HS-5 (cell line): ENCODE measurements around the gene CAPZA1.
A peak's percentile ranks its signal among the peaks of the same experiment; 100 is the strongest.
"Not testable (repeated sequence)": the region's sequence is repeated elsewhere in the genome, so short reads cannot be mapped to it uniquely, and the experiment has no call there.

Source experiments
- DNase-seq: peaks from one replicate; pipeline ENCODE4 v3.0.0-alpha.2; 2012; ENCODE audit warnings: low read depth

CAPZA1 gene

DNA sequence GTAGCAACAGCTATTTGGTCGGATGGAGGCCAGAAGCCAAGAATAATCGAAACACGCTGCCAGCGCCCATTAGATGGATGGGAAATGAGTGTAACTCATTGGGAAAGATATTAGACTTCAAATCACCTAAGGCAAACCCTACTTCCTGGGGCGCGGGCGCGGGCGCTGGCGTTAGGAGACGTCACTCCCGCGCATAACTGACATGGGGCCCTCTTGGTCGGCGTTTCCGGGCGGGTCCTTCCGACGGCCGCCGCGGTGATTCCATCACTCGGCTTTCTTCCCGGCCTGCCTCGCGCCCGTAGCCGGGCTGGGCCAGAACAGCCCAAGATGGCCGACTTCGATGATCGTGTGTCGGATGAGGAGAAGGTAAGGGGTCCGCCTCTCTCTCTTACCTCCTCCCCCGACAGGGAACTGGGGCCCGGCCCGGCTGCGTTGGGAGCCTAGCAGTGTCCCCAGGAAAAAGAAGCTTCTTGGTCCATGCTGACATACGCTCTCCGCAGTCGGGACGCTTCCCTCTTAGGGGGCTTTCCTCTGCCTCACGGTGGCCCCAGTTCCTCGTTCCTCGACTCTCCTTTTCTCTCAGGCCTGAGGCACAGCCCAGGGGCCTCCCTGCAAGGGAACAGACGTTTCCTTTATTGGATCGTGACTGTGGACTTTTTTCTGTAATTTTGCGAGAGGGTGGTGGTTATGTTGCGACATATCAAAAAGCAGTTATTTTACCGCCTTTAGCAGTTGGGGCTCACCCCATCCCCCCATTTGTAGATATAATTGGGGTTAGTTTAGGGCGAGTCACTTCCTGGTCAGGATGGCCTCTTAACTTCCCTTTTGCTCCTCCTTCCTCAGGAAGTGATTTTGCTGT, at the start of gene CAPZA1:
Gene CAPZA1 (plus strand): TSS at position 315 of the 859 bp plus-strand sequence. CDS start 13 bp downstream, at position 328.
- DNase-seq = peak; percentile 63

DNA sequence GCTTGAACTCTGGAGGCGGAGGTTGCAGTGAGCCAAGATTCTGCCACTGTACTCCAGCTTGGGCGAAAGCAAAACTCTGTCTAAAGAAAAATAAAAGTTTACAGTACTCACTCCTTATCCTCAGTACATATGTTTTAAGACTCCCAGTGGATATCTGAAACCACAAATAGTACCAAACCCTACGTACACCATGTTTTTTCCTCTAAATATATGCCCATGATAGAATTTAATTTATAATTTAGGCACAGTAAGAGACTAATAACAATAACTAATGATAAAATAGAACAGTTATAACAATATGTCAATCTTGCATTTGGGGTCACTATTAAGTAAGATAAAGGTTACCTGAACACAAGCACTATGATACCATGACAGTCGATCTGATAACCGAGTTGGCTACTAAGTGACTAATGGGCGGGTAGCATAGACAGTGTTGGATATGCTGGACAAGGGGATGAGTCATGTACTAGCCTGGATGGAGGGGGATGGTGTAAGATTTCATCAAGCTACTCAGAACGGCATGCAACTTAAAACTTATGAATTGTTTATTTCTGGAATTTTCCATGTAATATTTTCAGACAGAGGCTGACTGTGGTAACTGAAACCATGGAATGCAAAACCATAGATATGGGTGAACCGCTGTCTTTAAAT, 44.4 kb upstream of the CAPZA1 start:
- peak; percentile 76 for DNase-seq

DNA sequence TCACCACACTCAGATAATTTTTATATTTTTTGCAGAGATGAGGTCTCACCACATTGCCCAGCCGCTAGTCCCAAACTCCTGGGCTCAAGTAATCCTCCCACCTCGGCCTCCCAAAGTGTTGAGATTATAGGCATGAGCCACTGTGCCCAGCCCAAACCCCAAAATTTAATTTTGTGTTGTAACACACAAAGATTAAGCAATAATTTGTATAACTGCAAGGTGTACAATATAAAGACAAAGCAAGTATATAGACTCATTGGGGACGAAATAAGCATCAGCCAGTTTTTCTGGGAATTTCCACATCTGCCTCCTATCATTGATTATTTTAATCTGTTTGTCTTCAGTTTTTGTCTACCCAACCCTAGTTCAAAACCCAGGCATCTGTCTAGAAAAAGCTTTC, 43.4 kb upstream of the CAPZA1 start:
- no peak for DNase-seq

DNA sequence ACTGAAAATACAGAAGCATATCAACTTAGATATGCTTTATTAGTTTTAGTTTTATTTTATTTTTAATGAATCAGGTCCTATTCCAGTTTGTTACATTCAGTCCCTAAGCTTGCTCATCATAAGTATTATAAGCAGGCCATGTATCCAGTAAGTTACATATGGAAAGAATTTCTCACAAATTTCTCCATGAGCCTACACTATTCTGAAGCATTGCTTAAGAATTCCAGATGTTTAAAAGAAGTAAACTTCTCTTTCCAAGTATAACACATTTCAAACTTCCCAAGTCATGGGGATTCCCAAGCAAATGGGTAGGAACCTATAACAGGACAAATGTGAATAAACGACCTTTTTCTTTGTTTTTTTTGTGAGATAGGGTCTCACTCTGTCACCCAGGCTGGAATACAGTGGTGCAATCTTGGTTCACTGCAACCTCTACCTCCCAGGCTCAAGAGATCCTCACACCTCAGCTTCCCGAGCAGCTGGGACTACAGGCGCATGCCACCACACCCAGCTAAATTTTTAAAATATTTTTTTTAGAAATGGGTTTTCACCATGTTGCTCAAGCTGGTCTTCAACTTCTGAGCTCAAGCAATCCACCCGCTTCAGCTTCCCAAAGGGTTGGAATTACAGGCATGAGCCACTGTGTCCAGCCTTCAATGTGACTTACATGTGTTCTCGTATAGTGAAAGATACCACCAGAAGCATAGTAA, 39.7 kb upstream of the CAPZA1 start:
- peak; percentile 11 for DNase-seq

DNA sequence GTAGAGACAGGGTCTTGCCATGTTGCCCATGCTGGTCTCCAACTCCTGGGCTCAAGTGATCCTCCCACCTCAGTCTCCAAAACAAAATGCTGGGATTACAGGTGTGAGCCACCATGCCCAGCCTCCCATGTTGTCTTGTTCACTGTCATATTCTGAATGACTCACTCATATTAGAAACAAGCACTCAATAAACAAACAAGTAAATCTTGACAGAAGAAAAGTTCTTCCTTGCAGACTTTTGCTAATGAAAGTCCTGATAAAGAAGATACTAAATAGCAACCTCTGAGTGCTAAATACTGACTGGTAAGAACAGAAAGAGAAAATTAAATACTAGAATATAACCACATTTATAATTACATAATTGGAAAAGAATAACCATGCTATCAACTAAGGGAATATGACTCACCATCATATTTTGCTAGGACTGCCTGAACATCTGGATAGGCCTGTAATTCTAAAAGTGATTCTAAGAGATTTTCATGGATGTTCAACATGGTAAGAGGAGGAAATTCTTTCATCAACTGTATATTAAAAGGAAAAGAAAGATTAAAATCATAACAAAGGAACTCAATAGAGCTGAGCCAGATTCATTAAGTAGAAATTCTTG, 37.9 kb upstream of the CAPZA1 start:
- DNase-seq = peak; percentile 5

DNA sequence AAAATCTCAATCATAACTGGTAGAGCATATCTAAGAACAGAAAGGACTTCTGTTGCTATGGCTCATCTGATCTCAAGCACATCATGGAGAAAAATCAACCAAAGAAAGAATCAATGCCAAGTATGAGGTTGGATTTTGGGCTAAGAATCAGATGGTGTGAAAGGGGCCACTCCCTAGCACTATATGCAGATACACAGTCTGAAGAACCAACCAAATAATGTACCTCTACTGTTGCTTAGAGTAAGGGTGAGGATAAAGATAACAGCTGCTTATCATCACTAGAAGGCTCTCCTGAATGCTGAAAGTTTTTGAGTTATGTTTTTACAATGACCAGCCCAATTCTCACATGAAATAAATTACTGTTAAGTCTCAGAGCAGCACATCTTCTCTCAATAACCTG, 36.3 kb upstream of the CAPZA1 start:
- DNase-seq = no peak

DNA sequence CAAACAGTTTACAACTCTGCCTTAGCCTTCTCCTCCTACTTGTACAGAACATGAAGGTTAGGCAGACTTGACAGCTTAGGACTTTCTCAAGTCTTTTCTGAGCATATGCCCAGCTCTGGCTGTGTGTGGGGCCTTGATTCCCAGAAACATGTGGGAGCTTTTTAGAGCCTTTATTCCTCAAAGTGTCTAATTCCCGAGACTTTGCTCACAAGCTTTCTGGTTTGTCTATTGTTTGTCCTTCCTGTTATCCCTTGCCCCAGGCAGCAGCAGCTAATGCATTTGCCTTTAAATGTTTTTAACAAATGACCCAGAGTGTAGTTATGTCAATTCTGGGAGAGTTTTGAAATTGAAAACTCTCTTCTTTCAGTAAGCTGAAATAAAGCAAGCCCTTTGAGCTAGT, 29.9 kb upstream of the CAPZA1 start:
- DNase-seq = no peak

DNA sequence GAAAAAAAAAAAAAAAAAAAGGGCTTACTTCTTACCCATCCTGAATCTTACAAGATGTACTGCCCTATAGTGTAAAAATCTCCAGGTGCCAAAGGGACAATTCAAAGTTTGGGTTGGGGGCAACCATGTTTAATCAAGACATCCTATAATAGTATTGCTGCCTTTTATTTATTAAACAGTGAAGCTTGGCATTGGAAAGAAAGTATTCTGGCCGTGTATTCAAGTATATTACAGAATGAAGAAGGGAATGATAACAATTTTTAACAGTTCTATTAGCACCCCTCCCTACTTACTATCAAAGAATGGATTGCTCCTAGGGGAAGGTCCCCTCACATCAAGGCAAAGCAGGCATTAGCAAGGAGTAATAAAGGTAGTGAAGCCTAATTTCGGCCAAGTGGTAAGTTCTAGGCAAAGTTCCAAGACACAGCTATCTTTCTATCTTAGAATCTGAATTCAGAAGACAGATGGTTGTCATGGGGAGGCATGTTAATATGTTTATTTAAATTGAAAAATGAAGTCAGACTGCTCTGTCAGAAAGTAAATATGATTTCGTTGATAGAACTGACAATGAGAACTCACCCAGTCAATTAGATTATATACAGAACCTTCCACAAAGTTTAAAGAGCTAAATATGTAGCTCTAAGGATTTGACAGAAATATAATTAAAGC, 25.3 kb upstream of the CAPZA1 start:
- no peak for DNase-seq

DNA sequence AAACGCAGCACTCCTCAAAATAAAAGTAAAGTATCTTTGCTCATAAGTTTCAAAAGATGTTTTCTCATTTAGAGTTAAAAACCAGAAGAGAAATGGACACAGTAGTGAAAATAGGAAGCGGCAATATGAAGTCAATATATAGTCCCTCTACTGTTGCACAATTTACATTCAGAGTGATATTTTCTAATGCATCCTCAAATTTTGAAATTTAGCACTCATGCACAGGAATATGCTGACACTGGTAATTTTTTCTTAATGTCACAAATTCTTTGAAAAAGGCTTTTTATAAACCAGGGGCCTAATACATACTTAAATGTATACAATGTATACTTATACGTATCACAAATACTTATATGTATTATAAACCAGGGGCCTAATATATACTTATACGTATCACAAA, 20.2 kb upstream of the CAPZA1 start:
- no peak for DNase-seq

DNA sequence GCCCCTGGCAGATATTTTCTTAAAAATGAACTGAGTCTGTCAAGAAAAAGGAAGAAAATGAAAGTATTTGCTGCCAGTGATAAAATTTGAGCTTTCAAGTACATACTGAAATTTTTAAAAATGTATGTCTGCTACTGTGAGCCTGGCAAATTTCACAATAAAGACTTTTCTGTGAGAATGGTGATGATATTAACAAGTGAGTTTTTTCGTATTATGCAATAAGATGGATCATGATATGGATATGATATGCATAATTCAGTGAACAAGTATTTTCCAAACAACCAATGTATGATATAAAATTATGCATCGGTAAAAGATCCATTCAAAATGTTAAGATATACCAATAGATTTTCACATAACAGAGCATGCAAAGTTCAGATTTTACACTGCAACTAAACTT, 16.6 kb upstream of the CAPZA1 start:
- DNase-seq = no peak

DNA sequence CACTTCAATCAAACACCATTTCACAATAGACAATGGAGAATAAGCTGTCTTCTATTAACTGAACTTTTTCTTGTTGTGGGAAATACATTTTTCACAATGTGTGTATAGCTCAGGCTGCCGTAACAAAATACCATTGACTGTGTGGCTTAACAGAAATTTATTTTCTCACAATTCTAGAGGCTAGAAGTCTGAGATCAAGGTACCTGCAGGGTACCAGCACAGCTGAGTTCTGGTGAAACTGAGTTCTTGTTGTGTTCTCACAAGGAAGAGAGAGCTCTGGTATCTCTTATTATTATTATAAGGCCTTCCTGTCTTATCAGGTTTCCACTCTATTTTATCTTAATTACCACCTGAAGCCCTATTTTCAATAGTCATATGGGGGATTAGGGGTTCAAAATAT, 16.1 kb upstream of the CAPZA1 start:
- no peak for DNase-seq

DNA sequence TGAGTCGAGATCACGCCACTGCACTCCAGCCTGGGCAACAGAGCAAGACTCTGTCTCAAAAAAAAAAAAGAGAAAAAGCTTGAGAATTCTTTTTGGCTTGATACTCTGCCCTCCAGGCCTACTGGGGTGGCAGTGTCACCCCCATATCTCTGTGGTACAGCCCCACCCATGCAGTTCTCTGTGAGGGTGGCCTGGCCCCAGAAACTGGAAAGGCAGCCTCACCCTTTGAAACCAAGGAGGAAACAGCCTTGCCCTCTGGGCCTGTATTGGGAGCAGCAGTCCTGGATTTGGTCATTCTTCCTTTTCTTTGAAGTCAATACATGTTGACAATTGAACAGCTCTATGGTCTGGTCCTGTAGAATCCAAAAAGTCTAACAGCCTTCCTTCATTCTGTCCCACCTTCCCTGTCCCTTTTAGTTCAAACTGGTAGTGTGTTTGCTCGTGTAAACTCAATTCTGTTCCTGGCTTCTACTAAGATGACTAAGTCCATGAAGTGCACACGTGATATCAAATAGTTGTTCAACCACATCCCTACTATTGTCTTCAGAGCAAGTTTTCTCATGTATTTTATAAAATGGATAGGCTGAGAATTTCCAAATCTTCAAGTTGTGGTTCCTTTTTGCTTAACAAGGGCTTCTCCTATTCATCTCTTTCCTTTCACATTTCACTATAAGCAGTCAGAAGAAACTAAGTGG, 13.9 kb upstream of the CAPZA1 start:
- DNase-seq = no peak

DNA sequence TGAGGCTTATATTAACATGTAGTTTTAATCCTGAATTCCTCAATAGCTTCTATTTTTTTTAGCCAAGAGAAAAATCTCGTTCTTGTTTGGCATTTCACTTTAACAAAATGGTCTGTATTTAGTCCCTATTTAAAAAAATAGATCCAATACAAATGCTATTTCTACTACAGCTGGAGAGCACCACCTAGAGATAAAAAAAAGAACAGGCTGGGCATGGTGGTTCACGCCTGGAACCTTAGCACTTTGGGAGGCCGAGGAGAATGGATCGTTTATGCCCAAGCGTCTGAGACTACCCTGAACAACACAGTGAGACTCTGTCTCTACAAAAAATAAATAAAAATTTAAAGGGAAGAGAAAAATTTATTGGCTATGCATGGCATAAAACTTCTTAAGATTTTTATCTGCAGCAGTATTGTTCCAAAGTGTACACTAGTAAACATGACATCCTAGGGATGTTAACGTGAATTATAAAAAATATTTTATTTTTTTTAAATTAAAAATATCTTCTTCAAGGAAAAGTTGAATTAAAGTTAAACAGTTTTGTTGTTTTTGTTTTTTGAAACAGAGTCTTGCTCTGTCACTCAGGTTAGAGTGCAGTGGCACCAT, 5.1 kb upstream of the CAPZA1 start:
- no peak for DNase-seq

DNA sequence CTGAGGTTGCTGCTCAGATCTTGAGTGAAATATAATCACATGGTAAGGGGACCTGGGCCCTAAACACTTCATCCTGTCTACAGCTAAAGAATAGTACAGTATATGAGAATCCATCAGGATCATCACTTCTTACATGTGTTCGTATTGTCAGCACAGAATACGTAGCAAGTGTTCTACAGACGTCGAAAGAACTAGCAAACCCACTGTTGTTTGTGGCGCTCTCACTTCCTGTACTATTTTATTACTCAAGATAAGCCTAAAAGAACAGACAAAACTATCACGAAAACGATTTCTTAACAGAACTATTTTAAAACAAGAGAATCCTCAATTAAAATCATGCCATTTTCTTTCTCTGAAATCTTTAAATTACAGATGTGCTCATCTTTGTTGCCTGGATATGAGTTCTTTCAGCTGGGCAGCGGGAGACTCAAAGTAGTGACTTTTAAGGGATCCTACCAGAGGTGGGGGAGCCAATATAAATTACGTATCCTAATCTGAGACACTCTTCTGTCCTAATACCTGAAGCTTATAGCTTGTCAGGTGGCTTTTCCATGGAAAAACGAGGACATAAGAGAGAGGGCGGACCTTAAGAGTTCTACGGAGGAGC, 1.4 kb upstream of the CAPZA1 start:
- no peak for DNase-seq

DNA sequence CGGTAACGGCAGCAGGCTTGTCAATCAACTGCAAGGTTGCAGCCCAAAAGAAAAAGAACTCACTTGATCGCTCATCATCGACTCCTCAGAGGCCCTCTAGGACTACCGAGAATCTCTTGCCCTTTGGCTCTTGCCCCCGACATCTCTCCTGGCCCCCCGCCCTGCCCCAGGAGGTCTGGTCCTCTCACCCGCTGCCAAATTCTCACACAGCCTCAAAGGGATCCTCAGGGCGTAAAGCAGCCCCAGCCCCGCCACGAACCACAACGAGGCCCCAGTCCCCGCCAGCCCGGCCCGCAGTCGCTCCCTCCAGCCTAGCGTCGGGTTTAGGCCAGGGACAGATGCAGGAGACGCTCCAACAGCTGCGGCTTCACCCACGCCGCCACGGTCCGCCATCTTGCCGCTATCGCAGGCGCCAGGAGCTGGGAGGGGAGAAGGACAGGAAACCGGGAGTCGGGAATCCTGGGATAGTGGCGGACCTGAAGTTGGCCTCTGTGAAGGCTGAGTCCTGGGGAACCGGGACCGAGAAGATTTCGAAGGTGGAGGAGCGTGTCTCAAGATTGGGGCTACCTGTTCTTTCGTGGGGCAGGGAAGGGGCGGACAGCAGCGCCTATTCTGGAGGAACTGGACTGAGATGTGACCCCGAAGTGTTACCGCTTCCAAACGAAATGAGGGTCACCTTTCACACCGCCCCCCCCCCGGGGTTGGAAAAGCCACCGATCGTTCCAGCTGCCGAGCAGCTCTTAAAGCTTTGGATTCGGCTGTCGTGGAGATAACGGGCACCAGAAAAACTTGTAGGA, 713 bp upstream of the CAPZA1 start, which contains the start of gene ST7L:
Gene ST7L (minus strand): TSS at position 421 of the 797 bp plus-strand sequence. CDS start 28 bp downstream, at position 393.
- DNase-seq = no peak

DNA sequence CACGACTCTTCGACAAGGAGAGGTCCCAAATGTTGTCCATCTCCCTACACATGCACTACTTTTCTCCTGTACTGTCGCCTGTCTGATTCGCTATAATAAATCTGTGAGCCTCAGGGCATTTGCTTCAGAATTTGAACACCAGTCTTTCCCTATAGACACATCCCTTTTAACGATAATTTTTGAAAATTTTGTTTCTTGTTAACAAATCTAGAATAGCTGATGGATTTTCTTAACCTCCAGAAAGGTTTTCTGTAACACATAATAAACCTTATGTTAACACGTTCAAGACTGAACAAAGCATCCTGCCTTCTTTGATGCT, 704 bp downstream of the CAPZA1 start:
- no peak for DNase-seq

DNA sequence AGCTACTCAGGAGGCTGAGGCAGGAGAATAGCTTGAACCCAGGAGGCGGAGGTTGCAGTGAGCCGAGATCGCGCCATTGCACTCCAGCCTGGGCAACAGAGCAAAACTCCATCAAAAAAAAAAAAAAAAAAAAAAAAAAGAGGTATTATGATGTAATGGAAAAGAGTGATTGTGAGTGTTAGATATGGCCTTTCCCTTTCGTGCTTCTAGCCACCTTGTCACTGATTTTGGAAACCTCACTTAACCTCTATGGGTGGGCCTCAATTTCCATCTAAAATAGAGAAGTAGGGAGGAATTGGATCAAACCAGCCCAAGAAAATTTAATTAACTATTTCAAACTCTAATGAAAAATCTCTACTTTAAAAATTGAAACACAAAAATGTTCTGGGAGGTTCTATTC, 4.9 kb downstream of the CAPZA1 start:
- not testable (repeated sequence) for DNase-seq

DNA sequence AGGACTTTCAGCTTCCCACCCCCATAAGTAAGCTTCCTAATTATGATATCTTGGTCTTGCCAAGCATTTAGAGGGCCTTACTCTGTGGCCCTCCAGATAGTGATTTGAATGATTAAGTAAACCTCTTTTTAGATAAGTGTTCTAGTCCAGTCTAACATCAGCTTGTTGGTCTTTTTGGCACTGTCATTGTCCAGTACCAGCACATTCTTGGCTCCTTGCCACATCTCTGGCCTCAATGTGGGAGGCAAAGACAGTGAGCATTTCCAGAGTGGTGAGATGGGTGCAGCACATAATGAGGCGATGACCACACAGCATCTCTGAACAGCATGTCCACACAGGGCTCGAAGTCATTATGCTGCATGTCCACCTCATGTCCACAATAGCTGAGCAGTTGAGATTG, 6.1 kb downstream of the CAPZA1 start:
- no peak for DNase-seq

DNA sequence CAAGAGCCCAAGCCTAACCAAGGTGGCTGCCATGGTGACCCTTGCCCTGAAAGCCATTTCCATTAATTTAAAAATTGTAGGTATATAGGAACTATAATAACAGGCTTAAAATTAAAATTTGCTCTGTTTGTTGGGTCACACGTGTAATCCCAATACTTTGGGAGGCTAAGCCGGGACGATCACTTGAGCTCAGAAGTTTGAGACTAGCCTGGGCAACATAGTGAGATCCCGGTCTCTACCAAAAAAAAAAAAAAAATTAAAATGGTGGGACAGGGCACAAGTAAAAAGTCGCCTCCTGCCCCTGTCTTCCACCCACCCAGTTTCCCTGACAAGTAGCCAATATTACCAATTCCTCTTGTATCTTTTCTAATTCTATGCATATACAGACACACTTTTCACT, 6.6 kb downstream of the CAPZA1 start:
- no peak for DNase-seq

DNA sequence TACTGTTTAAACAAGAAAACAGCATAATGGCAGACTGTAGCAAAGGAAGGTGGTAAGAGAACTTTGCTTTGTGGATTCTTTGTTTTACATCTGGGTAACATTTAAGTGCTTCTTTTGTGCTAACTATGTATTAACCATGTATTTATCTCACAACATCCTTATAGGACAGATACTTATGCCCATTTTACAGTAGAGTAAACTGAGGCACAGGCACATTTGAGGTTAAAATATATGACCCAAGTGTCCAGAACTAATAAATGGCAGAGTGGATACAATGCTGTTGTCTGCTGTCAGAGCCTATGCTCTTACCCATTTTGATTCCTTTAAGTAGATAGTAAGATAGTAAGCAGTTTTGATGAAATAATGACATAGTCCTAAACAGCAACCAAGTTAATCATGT, 7.3 kb downstream of the CAPZA1 start:
- no peak for DNase-seq
